Thyroid gland (tissue), 4 donors: ENCODE results near the gene SEMA3C.

Experiments used
- POLR2A ChIP-seq, 2 donors: fragments of 450-650 bp; IDR thresholded peaks; one replicate each; pipeline ENCODE4 v1.6.1; 2017; ENCODE audit warnings: antibody characterized with exemption in 2 of 2, mild to moderate bottlenecking in 2 of 2, moderate library complexity in 1 of 2
- TF ChIP-seq, protein P1 (sequence below), 6 experiments: fragments of 200-600 bp in 3 of 6; fragments of 450-650 bp in 3 of 6; sonication (generic) in 3 of 6; IDR thresholded peaks; one replicate each; pipeline ENCODE4 v1.5.1; 2016 to 2019; ENCODE audit warnings: antibody characterized with exemption in 6 of 6, mild to moderate bottlenecking in 2 of 6, inconsistent platforms in 1 of 6, moderate library complexity in 1 of 6

GRCh38 chr7:80774843-80775242 is 144.0 kb downstream of the SEMA3C start:
- TF ChIP-seq, protein P1, sequence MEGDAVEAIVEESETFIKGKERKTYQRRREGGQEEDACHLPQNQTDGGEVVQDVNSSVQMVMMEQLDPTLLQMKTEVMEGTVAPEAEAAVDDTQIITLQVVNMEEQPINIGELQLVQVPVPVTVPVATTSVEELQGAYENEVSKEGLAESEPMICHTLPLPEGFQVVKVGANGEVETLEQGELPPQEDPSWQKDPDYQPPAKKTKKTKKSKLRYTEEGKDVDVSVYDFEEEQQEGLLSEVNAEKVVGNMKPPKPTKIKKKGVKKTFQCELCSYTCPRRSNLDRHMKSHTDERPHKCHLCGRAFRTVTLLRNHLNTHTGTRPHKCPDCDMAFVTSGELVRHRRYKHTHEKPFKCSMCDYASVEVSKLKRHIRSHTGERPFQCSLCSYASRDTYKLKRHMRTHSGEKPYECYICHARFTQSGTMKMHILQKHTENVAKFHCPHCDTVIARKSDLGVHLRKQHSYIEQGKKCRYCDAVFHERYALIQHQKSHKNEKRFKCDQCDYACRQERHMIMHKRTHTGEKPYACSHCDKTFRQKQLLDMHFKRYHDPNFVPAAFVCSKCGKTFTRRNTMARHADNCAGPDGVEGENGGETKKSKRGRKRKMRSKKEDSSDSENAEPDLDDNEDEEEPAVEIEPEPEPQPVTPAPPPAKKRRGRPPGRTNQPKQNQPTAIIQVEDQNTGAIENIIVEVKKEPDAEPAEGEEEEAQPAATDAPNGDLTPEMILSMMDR (IDR thresholded peaks at IDR 0.05), result no peak
- no peak for TF ChIP-seq POLR2A (IDR thresholded peaks at IDR 0.05)
